Measurements from ENCODE around the gene SLC30A4. TPM values are rescaled to one million over a fixed set of nuclear protein-coding genes. Genes with fewer than 3 reads are reported as not detected.

The SLC30A4 gene
- total RNA-seq, 1 experiment from 2014 or later = 1.3 TPM

- Histone ChIP-seq H3K79me2 (ENCODE audit: low read length) (no peaks in the 10 kb centered on the region), H3K9ac (ENCODE audit: low read length) (no peak overlapping the region), H3K4me1 (ENCODE audit: insufficient read depth, low read length) (no peaks in the 10 kb centered on the region), H3K4me2 (ENCODE audit: low read length) (no peak overlapping the region), H3K9me3 (ENCODE audit: low read length) (no peaks in the 10 kb centered on the region), H3K27me3 (ENCODE audit: low read length) (no peaks in the 10 kb centered on the region), H3K9me2 (replicated peaks; ENCODE audit: low read length) (no peaks in the 10 kb centered on the region), H3F3A (ENCODE audit: low read length, unreplicated experiment) (no peaks in the 10 kb centered on the region), H3K36me3 (ENCODE audit: low read depth, low read length) (no peaks in the 10 kb centered on the region), H3K4me3 (ENCODE audit: low read length) (no peak overlapping the region), H2AFZ (ENCODE audit: low read length) (no peak overlapping the region), H4K20me1 (ENCODE audit: low read length) (no peaks in the 10 kb centered on the region), H3K27ac (ENCODE audit: low read length) (no peak overlapping the region)
- ChIA-PET POLR2A (ENCODE audit: unreplicated experiment) (no interaction called here), CTCF (no interaction called here)
- DNase-seq (no peak), ATAC-seq (no peak)
- BruUV-seq (replicated peaks) = no TSS peak
- TF ChIP-seq EZH2phosphoT487 (IDR thresholded peaks at IDR 0.05; ENCODE audit: borderline replicate concordance, low read length) (no peak), CTCF (conservative IDR thresholded peaks at IDR 0.05; ENCODE audit: low read depth, low read length) (no peak), EZH2 (IDR thresholded peaks at IDR 0.05; ENCODE audit: low read length, unreplicated experiment) (no peak)
- intact Hi-C loops (cut with micrococcal nuclease) = loop anchor here (5.0 kb wide), 1 partner anchor 67 kb away; no protein-coding TSS in a partner anchor
Observed at GRCh38 chr15:45499426-45499825, 23.1 kb downstream of the SLC30A4 start.

- no peaks in the 10 kb centered on the region for H3K36me3 ChIP-seq (ENCODE audit: low read depth, low read length)
- no TSS peak for BruUV-seq (replicated peaks)
- H4K20me1 ChIP-seq (ENCODE audit: low read length) = no peaks in the 10 kb centered on the region
- no peak overlapping the region for H2AFZ ChIP-seq (ENCODE audit: low read length)
- no peak overlapping the region for H3K4me3 ChIP-seq (ENCODE audit: low read length)
- intact Hi-C loops (cut with micrococcal nuclease) = loop anchor here (5.0 kb wide), 1 partner anchor 66 kb away; no protein-coding TSS in a partner anchor
- no peaks in the 10 kb centered on the region for H3K79me2 ChIP-seq (ENCODE audit: low read length)
- ChIA-PET CTCF (no interaction called here), POLR2A (ENCODE audit: unreplicated experiment) (interaction anchor here (0.7 kb wide), 1 partner anchor 13 kb away, joined by 4 read pairs; no protein-coding TSS in a partner anchor)
- DNase-seq = no peak
- no peak overlapping the region for H3K27ac ChIP-seq (ENCODE audit: low read length)
- H3K27me3 ChIP-seq (ENCODE audit: low read length) = no peaks in the 10 kb centered on the region
- no peaks in the 10 kb centered on the region for H3K9me2 ChIP-seq (replicated peaks; ENCODE audit: low read length)
- no peak overlapping the region for H3K4me2 ChIP-seq (ENCODE audit: low read length)
- no peaks in the 10 kb centered on the region for H3F3A ChIP-seq (ENCODE audit: low read length, unreplicated experiment)
- H3K9ac ChIP-seq (ENCODE audit: low read length) = no peak overlapping the region
- no peak for ATAC-seq
- H3K9me3 ChIP-seq (ENCODE audit: low read length) = no peaks in the 10 kb centered on the region
- TF ChIP-seq EZH2 (IDR thresholded peaks at IDR 0.05; ENCODE audit: low read length, unreplicated experiment) (no peak), CTCF (conservative IDR thresholded peaks at IDR 0.05; ENCODE audit: low read depth, low read length) (no peak), EZH2phosphoT487 (IDR thresholded peaks at IDR 0.05; ENCODE audit: borderline replicate concordance, low read length) (no peak)
- no peaks in the 10 kb centered on the region for H3K4me1 ChIP-seq (ENCODE audit: insufficient read depth, low read length)
Observed at GRCh38 chr15:45498701-45499100, 23.9 kb downstream of the SLC30A4 start.

GRCh38 chr15:45497261-45497660 is 25.3 kb downstream of the SLC30A4 start:
- H3K9ac ChIP-seq (ENCODE audit: low read length) = no peak overlapping the region
- intact Hi-C loops (cut with micrococcal nuclease) = loop anchor here (5.0 kb wide), 1 partner anchor 65 kb away; no protein-coding TSS in a partner anchor
- ATAC-seq = no peak
- H3K27ac ChIP-seq (ENCODE audit: low read length) = no peak overlapping the region
- H3K9me3 ChIP-seq (ENCODE audit: low read length) = no peaks in the 10 kb centered on the region
- H3K9me2 ChIP-seq (replicated peaks; ENCODE audit: low read length) = no peaks in the 10 kb centered on the region
- no peak for DNase-seq
- no peaks in the 10 kb centered on the region for H3K27me3 ChIP-seq (ENCODE audit: low read length)
- TF ChIP-seq EZH2 (IDR thresholded peaks at IDR 0.05; ENCODE audit: low read length, unreplicated experiment) = no peak
- no peak for TF ChIP-seq EZH2phosphoT487 (IDR thresholded peaks at IDR 0.05; ENCODE audit: borderline replicate concordance, low read length)
- no peak for TF ChIP-seq CTCF (conservative IDR thresholded peaks at IDR 0.05; ENCODE audit: low read depth, low read length)
- POLR2A ChIA-PET (ENCODE audit: unreplicated experiment) = no interaction called here
- no peaks in the 10 kb centered on the region for H4K20me1 ChIP-seq (ENCODE audit: low read length)
- no peaks in the 10 kb centered on the region for H3K4me1 ChIP-seq (ENCODE audit: insufficient read depth, low read length)
- H2AFZ ChIP-seq (ENCODE audit: low read length) = no peak overlapping the region
- no peaks in the 10 kb centered on the region for H3K79me2 ChIP-seq (ENCODE audit: low read length)
- BruUV-seq (replicated peaks) = no TSS peak
- H3K4me2 ChIP-seq (ENCODE audit: low read length) = no peak overlapping the region
- CTCF ChIA-PET = no interaction called here
- H3F3A ChIP-seq (ENCODE audit: low read length, unreplicated experiment) = no peaks in the 10 kb centered on the region
- H3K4me3 ChIP-seq (ENCODE audit: low read length) = no peak overlapping the region
- H3K36me3 ChIP-seq (ENCODE audit: low read depth, low read length) = no peaks in the 10 kb centered on the region
